ENCODE results near the gene PDE6A. TPM values are rescaled to one million over a fixed set of nuclear protein-coding genes. Genes with fewer than 3 reads are reported as not detected.

The PDE6A gene
- total RNA-seq, 4 donors from 2014 or later: not detected

DNA sequence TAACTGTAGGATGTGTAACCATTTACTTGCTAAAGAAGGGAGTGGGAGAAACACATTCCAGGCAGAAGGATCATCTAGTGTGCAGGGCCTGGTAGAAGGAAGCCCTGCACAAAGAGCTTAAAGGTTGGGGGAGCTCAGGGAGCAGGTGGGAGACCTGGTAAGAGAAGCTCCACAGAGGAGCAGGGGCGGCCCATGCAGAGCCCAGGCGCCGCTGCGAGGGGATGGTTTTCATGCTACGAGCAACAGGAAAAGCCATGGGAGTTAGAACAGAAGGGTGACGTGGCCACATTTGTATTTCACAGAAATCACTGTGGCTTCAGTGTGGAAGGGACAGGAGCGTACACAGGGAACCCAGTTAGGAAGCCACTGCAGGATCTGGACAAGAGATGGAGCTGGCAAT, 73.1 kb downstream of the PDE6A start:
- TF ChIP-seq POLR2A (IDR thresholded peaks at IDR 0.05; ENCODE audit: low read depth) (no peak), POLR2AphosphoS5 (IDR thresholded peaks at IDR 0.05) (no peak), EP300 (IDR thresholded peaks at IDR 0.05) (no peak)
- TF ChIP-seq, protein P1, sequence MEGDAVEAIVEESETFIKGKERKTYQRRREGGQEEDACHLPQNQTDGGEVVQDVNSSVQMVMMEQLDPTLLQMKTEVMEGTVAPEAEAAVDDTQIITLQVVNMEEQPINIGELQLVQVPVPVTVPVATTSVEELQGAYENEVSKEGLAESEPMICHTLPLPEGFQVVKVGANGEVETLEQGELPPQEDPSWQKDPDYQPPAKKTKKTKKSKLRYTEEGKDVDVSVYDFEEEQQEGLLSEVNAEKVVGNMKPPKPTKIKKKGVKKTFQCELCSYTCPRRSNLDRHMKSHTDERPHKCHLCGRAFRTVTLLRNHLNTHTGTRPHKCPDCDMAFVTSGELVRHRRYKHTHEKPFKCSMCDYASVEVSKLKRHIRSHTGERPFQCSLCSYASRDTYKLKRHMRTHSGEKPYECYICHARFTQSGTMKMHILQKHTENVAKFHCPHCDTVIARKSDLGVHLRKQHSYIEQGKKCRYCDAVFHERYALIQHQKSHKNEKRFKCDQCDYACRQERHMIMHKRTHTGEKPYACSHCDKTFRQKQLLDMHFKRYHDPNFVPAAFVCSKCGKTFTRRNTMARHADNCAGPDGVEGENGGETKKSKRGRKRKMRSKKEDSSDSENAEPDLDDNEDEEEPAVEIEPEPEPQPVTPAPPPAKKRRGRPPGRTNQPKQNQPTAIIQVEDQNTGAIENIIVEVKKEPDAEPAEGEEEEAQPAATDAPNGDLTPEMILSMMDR (IDR thresholded peaks at IDR 0.05): no peak
- intact Hi-C loops (cut with DNase I): no loop called here
- 91% methylated on average over 7 of the region's 7 CpGs for WGBS

GRCh38 chr5:149870697-149871096, 73.9 kb downstream of the PDE6A start:
- TF ChIP-seq POLR2A (IDR thresholded peaks at IDR 0.05; ENCODE audit: low read depth): no peak
- no peak for TF ChIP-seq POLR2AphosphoS5 (IDR thresholded peaks at IDR 0.05)
- TF ChIP-seq, protein P1 (IDR thresholded peaks at IDR 0.05): no peak
- TF ChIP-seq EP300 (IDR thresholded peaks at IDR 0.05): no peak
- no peak overlapping the region for H3K4me3 ChIP-seq
- H3K36me3 ChIP-seq: no peaks in the 10 kb centered on the region
- H3K9me3 ChIP-seq: no peaks in the 10 kb centered on the region
- intact Hi-C loops (cut with DNase I): no loop called here
- peaks cover 0 to 9% (median 3%) of the 10 kb centered on the region in 4 donors for H3K4me1 ChIP-seq
- H3K27me3 ChIP-seq: no peaks in the 10 kb centered on the region
- DNase-seq (ENCODE audit: extremely low spot score): no peak
- H3K27ac ChIP-seq (replicated peaks in 1 of 4): no peak overlapping the region

More for the DNA sequence above, 73.1 kb downstream of the PDE6A start:
- DNase-seq (ENCODE audit: extremely low spot score): no peak
- Histone ChIP-seq H3K4me3 (no peak overlapping the region), H3K36me3 (no peaks in the 10 kb centered on the region), H3K4me1 (peaks cover 0 to 9% (median 3%) of the 10 kb centered on the region in 4 donors), H3K9me3 (no peaks in the 10 kb centered on the region), H3K27me3 (no peaks in the 10 kb centered on the region), H3K27ac (replicated peaks in 1 of 4) (no peak overlapping the region)

DNA sequence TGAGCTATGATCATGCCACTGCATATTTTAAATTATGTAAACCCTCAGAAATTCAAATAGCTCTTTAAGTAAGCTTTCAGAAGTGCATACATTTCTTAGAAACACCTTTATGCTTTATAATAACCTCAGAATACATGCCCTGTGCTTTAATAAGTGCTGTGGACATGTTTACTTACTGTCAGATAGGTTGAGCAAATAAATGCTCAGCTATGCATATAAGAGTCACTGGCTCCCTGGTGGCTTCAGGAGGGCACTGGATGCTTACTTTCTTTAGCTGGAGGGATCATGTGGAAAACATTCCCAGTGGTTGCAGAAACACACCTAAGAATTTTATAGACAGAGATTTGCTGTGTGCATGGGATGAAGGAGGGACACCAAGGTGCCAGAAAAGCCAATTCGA, 74.4 kb downstream of the PDE6A start:
- intact Hi-C loops (cut with DNase I): no loop called here
- Histone ChIP-seq H3K27ac (replicated peaks in 1 of 4) (no peak overlapping the region), H3K36me3 (no peaks in the 10 kb centered on the region), H3K4me1 (peaks cover 0 to 9% (median 3%) of the 10 kb centered on the region in 4 donors), H3K9me3 (no peaks in the 10 kb centered on the region), H3K27me3 (no peaks in the 10 kb centered on the region), H3K4me3 (no peak overlapping the region)
- no peak for DNase-seq (ENCODE audit: extremely low spot score)
- TF ChIP-seq, protein P1 (IDR thresholded peaks at IDR 0.05): no peak
- TF ChIP-seq POLR2AphosphoS5 (IDR thresholded peaks at IDR 0.05) (no peak), POLR2A (IDR thresholded peaks at IDR 0.05; ENCODE audit: low read depth) (no peak), EP300 (IDR thresholded peaks at IDR 0.05) (no peak)
- WGBS: 77% methylated on average over 1 of the region's 1 CpG

DNA sequence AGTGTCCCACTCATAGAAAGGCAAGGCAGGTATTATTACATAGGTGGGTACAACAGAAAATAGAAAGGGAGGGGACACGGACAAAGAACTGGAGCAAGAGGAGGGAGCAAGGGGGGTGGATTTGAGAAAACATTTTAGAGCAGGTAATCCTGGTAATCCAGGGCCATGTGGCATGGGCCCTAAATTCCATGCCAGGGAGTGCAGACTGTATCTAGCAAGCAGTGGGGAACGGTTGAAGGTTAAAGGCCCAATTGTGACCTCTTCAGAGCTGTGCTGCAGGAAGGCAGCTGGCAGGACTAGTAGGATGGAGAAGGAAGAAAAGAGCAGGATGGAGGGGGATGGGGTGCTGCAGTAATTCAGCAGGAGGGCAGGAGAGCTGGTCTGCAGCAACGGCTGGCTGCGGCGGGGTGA, 75.2 kb downstream of the PDE6A start:
- intact Hi-C loops (cut with DNase I): no loop called here
- peaks cover 0 to 9% (median 3%) of the 10 kb centered on the region in 4 donors for H3K4me1 ChIP-seq
- H3K27ac ChIP-seq (replicated peaks in 1 of 4): no peak overlapping the region
- 89% methylated on average over 5 of the region's 5 CpGs for WGBS
- no peaks in the 10 kb centered on the region for H3K9me3 ChIP-seq
- TF ChIP-seq POLR2AphosphoS5 (IDR thresholded peaks at IDR 0.05) (no peak), POLR2A (IDR thresholded peaks at IDR 0.05; ENCODE audit: low read depth) (no peak), EP300 (IDR thresholded peaks at IDR 0.05) (no peak)
- TF ChIP-seq, protein P1 (IDR thresholded peaks at IDR 0.05): no peak
- H3K36me3 ChIP-seq: no peaks in the 10 kb centered on the region
- no peaks in the 10 kb centered on the region for H3K27me3 ChIP-seq
- DNase-seq (ENCODE audit: extremely low spot score): no peak
- H3K4me3 ChIP-seq: no peak overlapping the region

DNA sequence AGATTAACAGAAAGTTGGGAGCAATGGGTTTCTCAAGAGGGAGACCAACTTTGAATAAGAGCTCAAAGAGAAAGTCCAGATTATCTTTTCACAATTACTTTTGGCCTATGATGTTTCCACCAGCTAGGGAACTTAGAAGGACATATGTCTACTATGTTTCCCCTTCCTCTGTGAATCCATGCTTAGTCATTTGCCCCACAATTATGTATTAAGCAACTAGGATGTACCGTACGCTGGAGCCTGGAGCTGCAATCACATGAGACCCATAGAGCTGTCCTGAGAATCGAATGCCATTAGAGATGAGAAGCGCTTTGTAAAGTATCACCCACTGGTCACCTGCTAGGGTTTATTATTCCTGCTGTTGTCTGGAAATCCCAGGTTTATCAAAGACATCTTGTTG, 78.8 kb downstream of the PDE6A start:
- no peaks in the 10 kb centered on the region for H3K9me3 ChIP-seq
- TF ChIP-seq POLR2A (IDR thresholded peaks at IDR 0.05; ENCODE audit: low read depth) (no peak), POLR2AphosphoS5 (IDR thresholded peaks at IDR 0.05) (no peak), EP300 (IDR thresholded peaks at IDR 0.05) (no peak)
- TF ChIP-seq, protein P1 (IDR thresholded peaks at IDR 0.05): no peak
- intact Hi-C loops (cut with DNase I): no loop called here
- no peaks in the 10 kb centered on the region for H3K36me3 ChIP-seq
- H3K27me3 ChIP-seq: no peaks in the 10 kb centered on the region
- WGBS: 92% methylated on average over 4 of the region's 4 CpGs
- H3K4me3 ChIP-seq: no peak overlapping the region
- no peak overlapping the region for H3K27ac ChIP-seq (replicated peaks in 1 of 4)
- H3K4me1 ChIP-seq: no peaks in the 10 kb centered on the region
- DNase-seq (ENCODE audit: extremely low spot score): no peak
